Astrocyte (in vitro differentiated cells and primary cell): ENCODE measurements around the gene SLC25A42. TPM values are rescaled to one million over a fixed set of nuclear protein-coding genes. Genes with fewer than 3 reads are reported as not detected.

Experiments used
- DNase-seq: peaks from one replicate; pipeline ENCODE4 v3.0.0-alpha.2; 2010; ENCODE audit warnings: low read depth
- FAIRE-seq: peaks from 2 replicates; lab custom pipeline; 2011; peaks lifted over from hg19 to GRCh38; lab: Jason Lieb, UNC
- H2AFZ ChIP-seq: 2 replicates; pipeline ENCODE4 v1.6.0; 2012; ENCODE audit warnings: low read depth, low read length, inconsistent platforms
- H3K27ac ChIP-seq: 2 replicates; pipeline ENCODE4 v1.5.1; 2011; ENCODE audit warnings: low read depth, low read length, inconsistent platforms
- H3K27me3 ChIP-seq: 2 replicates; pipeline ENCODE4 v1.6.0; 2011; ENCODE audit warnings: low read length, inconsistent platforms; ENCODE audit not compliant: insufficient read depth
- H3K36me3 ChIP-seq: 2 replicates; pipeline ENCODE4 v1.5.1; 2011; ENCODE audit warnings: low read length, inconsistent platforms; ENCODE audit not compliant: insufficient read depth
- H3K4me1 ChIP-seq: 2 replicates; pipeline ENCODE4 v1.5.1; 2011; ENCODE audit warnings: low read length, inconsistent platforms; ENCODE audit not compliant: insufficient read depth
- H3K4me2 ChIP-seq: 2 replicates; pipeline ENCODE4 v1.6.0; 2012; ENCODE audit warnings: low read length, inconsistent platforms
- H3K4me3 ChIP-seq: 2 replicates; pipeline ENCODE4 v1.5.1; 2011; ENCODE audit warnings: low read depth, mild to moderate bottlenecking, low read length, inconsistent platforms; ENCODE audit not compliant: insufficient read depth
- H3K79me2 ChIP-seq: 2 replicates; pipeline ENCODE4 v1.6.0; 2012; ENCODE audit warnings: mild to moderate bottlenecking, low read length, inconsistent platforms; ENCODE audit not compliant: insufficient read depth
- H3K9ac ChIP-seq: 2 replicates; pipeline ENCODE4 v1.6.0; 2012; ENCODE audit warnings: mild to moderate bottlenecking, low read length, inconsistent platforms
- H3K9me3 ChIP-seq: 2 replicates; pipeline ENCODE4 v1.5.1; 2012; ENCODE audit warnings: low read depth, mild to moderate bottlenecking, low read length, inconsistent platforms; ENCODE audit not compliant: insufficient read depth
- H4K20me1 ChIP-seq: 2 replicates; pipeline ENCODE4 v1.6.0; 2012; ENCODE audit warnings: low read length, inconsistent platforms; ENCODE audit not compliant: insufficient read depth
- H3K27ac Mint-ChIP-seq: one replicate; pipeline ENCODE4 v1.8.0; 2021; ENCODE audit warnings: mild to moderate bottlenecking, mixed read lengths; ENCODE audit not compliant: unreplicated experiment
- H3K27me3 Mint-ChIP-seq: one replicate; pipeline ENCODE4 v1.8.0; 2021; ENCODE audit warnings: low read depth, mixed read lengths; ENCODE audit not compliant: unreplicated experiment
- H3K36me3 Mint-ChIP-seq: one replicate; pipeline ENCODE4 v1.8.0; 2021; ENCODE audit warnings: low read depth, mixed read lengths; ENCODE audit not compliant: unreplicated experiment
- H3K4me1 Mint-ChIP-seq: one replicate; pipeline ENCODE4 v1.8.0; 2021; ENCODE audit warnings: low read depth, mixed read lengths; ENCODE audit not compliant: unreplicated experiment
- H3K4me3 Mint-ChIP-seq: one replicate; pipeline ENCODE4 v1.8.0; 2021; ENCODE audit warnings: mild to moderate bottlenecking, moderate library complexity, mixed read lengths; ENCODE audit not compliant: unreplicated experiment
- H3K9me3 Mint-ChIP-seq: one replicate; pipeline ENCODE4 v1.8.0; 2021; ENCODE audit warnings: mild to moderate bottlenecking, mixed read lengths; ENCODE audit not compliant: unreplicated experiment
- EZH2 ChIP-seq: IDR thresholded peaks from 2 replicates; pipeline ENCODE4 v1.6.1; 2012; ENCODE audit warnings: mild to moderate bottlenecking, low read length, inconsistent platforms; ENCODE audit not compliant: insufficient read depth
- total RNA-seq: library from RNA; stranded (reverse); gene quantifications from 2 replicates; pipeline ENCODE4 v1.2.1, GENCODE V29; 2021
- TF ChIP-seq, protein P1 (sequence below): IDR thresholded peaks from 2 replicates; pipeline ENCODE4 v1.5.1; 2011; ENCODE audit warnings: low read depth, mild to moderate bottlenecking, inconsistent platforms, low read length, moderate library complexity; ENCODE audit not compliant: insufficient read depth

SLC25A42 gene
- total RNA-seq, 1 donor from 2014 or later = 7.6 TPM

DNA sequence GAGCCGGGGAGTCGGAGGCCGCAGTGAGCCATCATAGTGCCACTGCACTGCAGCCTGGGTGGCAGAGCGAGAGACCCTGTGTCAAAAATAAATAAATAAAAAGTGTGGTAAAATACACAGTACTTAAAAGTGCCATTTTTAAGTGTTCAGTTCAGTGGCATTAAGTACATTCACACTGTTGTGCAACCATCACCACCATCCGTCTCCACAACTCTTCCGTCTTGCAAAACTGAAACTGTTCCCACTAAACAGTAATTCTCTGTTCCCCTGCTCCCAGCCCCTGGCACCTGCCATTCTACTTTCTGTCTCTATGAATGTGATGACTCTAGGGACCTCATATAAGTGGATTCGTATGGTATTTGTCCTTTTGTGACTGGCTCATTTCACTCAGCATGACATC, 13.3 kb downstream of the SLC25A42 start:
- DNase-seq (no peak), FAIRE-seq (no peak)
- Mint-ChIP-seq H3K27ac (no peak overlapping the region), H3K27me3 (peaks cover 5% of the 10 kb centered on the region), H3K4me3 (no peak overlapping the region), H3K4me1 (no peaks in the 10 kb centered on the region), H3K9me3 (peaks cover 3% of the 10 kb centered on the region), H3K36me3 (peaks cover 12% of the 10 kb centered on the region)
- no peak overlapping the region for H2AFZ ChIP-seq
- H3K27ac ChIP-seq = no peak overlapping the region
- no peak overlapping the region for H3K9ac ChIP-seq
- H3K36me3 ChIP-seq = no peaks in the 10 kb centered on the region
- H3K9me3 ChIP-seq = no peaks in the 10 kb centered on the region
- H3K4me1 ChIP-seq = no peaks in the 10 kb centered on the region
- no peaks in the 10 kb centered on the region for H3K27me3 ChIP-seq
- peaks cover 44% of the 10 kb centered on the region for H4K20me1 ChIP-seq
- no peak overlapping the region for H3K4me2 ChIP-seq
- H3K4me3 ChIP-seq = no peak overlapping the region
- TF ChIP-seq, protein P1, sequence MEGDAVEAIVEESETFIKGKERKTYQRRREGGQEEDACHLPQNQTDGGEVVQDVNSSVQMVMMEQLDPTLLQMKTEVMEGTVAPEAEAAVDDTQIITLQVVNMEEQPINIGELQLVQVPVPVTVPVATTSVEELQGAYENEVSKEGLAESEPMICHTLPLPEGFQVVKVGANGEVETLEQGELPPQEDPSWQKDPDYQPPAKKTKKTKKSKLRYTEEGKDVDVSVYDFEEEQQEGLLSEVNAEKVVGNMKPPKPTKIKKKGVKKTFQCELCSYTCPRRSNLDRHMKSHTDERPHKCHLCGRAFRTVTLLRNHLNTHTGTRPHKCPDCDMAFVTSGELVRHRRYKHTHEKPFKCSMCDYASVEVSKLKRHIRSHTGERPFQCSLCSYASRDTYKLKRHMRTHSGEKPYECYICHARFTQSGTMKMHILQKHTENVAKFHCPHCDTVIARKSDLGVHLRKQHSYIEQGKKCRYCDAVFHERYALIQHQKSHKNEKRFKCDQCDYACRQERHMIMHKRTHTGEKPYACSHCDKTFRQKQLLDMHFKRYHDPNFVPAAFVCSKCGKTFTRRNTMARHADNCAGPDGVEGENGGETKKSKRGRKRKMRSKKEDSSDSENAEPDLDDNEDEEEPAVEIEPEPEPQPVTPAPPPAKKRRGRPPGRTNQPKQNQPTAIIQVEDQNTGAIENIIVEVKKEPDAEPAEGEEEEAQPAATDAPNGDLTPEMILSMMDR = no peak
- TF ChIP-seq EZH2 = no peak
- no peaks in the 10 kb centered on the region for H3K79me2 ChIP-seq

DNA sequence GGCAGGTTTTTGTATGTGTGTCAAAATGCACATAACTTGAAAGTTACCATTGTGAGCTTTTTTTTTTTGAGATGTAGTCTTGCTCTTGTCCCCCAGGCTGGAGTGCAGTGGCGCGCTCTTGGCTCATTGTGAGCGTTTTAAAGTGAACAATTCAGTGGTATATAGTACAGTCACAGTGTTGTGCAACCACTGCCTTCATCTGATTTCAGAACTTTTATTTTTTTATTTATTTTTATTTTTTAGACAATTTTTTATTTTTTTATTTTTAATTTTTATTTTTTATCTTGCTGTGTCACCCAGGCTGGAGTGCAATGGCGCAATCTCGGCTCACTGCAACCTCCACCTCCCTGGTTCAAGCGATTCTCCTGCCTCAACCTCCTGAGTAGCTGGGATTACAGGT, 15.0 kb downstream of the SLC25A42 start:
- DNase-seq = no peak
- H3K4me2 ChIP-seq = no peak overlapping the region
- H3K4me1 ChIP-seq = no peaks in the 10 kb centered on the region
- TF ChIP-seq, protein P1 = no peak
- no peak for TF ChIP-seq EZH2
- Mint-ChIP-seq H3K4me1 (no peaks in the 10 kb centered on the region), H3K36me3 (peaks cover 17% of the 10 kb centered on the region), H3K4me3 (no peak overlapping the region), H3K27me3 (peaks cover 7% of the 10 kb centered on the region), H3K9me3 (no peaks in the 10 kb centered on the region), H3K27ac (no peak overlapping the region)
- peaks cover 41% of the 10 kb centered on the region for H4K20me1 ChIP-seq
- no peaks in the 10 kb centered on the region for H3K9me3 ChIP-seq
- H3K79me2 ChIP-seq = no peaks in the 10 kb centered on the region
- no peak overlapping the region for H2AFZ ChIP-seq
- H3K27me3 ChIP-seq = no peaks in the 10 kb centered on the region
- no peak overlapping the region for H3K27ac ChIP-seq
- H3K9ac ChIP-seq = no peak overlapping the region
- no peaks in the 10 kb centered on the region for H3K36me3 ChIP-seq
- FAIRE-seq = no peak
- no peak overlapping the region for H3K4me3 ChIP-seq

DNA sequence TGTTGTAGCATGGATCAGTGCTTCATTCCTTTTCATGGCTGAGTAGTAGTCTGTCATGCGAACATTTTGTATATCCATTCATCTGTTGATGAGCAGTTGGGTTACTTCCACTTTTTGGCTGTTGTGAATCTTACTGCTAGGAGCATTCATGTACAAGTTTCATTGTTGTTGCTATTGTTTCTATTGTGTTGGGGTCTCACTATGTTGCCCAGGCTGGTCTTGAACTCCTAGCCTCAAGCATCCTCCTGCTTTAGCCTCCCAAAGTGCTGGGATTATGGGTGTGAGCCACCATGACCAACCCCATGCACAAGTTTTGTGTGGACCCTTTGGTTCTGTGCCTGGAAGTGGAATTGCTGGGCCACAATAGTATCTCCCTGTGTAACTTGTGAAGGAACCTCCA, 15.8 kb downstream of the SLC25A42 start:
- Histone ChIP-seq H3K27ac (no peak overlapping the region), H3K4me2 (no peak overlapping the region), H4K20me1 (peaks cover 36% of the 10 kb centered on the region), H3K9me3 (no peaks in the 10 kb centered on the region), H3K79me2 (no peaks in the 10 kb centered on the region), H2AFZ (no peak overlapping the region), H3K4me1 (no peaks in the 10 kb centered on the region), H3K9ac (no peak overlapping the region), H3K27me3 (no peaks in the 10 kb centered on the region), H3K4me3 (no peak overlapping the region), H3K36me3 (no peaks in the 10 kb centered on the region)
- H3K4me1 Mint-ChIP-seq = no peaks in the 10 kb centered on the region
- H3K27ac Mint-ChIP-seq = no peak overlapping the region
- TF ChIP-seq, protein P1 = no peak
- no peak for TF ChIP-seq EZH2
- H3K36me3 Mint-ChIP-seq = peaks cover 17% of the 10 kb centered on the region
- no peak for DNase-seq
- no peak overlapping the region for H3K4me3 Mint-ChIP-seq
- H3K9me3 Mint-ChIP-seq = no peaks in the 10 kb centered on the region
- FAIRE-seq = no peak
- peaks cover 7% of the 10 kb centered on the region for H3K27me3 Mint-ChIP-seq
